ENCODE results near the gene GCKR.

DNA sequence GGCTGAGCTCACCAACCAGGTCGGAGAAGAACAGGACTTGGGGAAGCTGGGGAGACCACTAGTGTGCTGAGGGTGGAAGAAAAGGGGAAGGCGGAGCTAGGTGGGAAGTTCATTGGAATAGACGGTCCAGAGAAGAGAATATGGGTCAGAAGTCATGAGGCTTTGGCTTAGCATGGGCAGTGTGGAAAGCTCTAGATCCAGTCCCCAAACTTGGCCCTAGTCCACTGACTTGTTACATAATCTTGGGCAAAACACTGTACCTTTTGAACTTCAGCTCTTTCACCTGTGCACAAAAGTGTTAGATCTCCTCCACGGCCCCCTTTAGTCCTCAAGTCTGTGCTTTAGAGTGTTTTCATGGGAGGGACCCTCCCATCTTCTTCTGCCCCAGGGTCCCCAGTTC, 10.7 kb downstream of the GCKR start:
- TF ChIP-seq POLR2AphosphoS5 (IDR thresholded peaks at IDR 0.05; ENCODE audit: insufficient read depth, low read depth, low read length) (no peak), POLR2A (IDR thresholded peaks at IDR 0.05; ENCODE audit: low read depth, low read length) (no peak), EZH2 (IDR thresholded peaks at IDR 0.05; ENCODE audit: borderline replicate concordance, low read depth, low read length, severe bottlenecking) (no peak), FOS (IDR thresholded peaks at IDR 0.05; ENCODE audit: borderline replicate concordance, insufficient read depth, low read length) (no peak)
- TF ChIP-seq, protein P1, sequence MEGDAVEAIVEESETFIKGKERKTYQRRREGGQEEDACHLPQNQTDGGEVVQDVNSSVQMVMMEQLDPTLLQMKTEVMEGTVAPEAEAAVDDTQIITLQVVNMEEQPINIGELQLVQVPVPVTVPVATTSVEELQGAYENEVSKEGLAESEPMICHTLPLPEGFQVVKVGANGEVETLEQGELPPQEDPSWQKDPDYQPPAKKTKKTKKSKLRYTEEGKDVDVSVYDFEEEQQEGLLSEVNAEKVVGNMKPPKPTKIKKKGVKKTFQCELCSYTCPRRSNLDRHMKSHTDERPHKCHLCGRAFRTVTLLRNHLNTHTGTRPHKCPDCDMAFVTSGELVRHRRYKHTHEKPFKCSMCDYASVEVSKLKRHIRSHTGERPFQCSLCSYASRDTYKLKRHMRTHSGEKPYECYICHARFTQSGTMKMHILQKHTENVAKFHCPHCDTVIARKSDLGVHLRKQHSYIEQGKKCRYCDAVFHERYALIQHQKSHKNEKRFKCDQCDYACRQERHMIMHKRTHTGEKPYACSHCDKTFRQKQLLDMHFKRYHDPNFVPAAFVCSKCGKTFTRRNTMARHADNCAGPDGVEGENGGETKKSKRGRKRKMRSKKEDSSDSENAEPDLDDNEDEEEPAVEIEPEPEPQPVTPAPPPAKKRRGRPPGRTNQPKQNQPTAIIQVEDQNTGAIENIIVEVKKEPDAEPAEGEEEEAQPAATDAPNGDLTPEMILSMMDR (IDR thresholded peaks at IDR 0.05; ENCODE audit: extremely low read depth in 1 of 2, insufficient read depth in 1 of 2, low read depth in 1 of 2, low read length in 2 of 2), result no peak
- TF ChIP-seq, protein P2, sequence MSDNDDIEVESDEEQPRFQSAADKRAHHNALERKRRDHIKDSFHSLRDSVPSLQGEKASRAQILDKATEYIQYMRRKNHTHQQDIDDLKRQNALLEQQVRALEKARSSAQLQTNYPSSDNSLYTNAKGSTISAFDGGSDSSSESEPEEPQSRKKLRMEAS (IDR thresholded peaks at IDR 0.05; ENCODE audit: insufficient read depth, insufficient read length), result no peak
